Measurements from ENCODE around the gene CNPY4.

Gene CNPY4

GRCh38 chr7:100169147-100169850 is 49.9 kb downstream of the CNPY4 start:
- DNase-seq (ENCODE audit: low read depth in 1 of 2, low spot score in 1 of 2): no peak
- Histone ChIP-seq H3K27me3 (ENCODE audit: insufficient read depth, poor library complexity, severe bottlenecking) (peaks cover 25% of the 10 kb centered on the region), H3K27ac (replicated peaks) (no peak overlapping the region), H3K4me3 (replicated peaks; ENCODE audit: insufficient read depth, low read length) (no peak overlapping the region)
- TF ChIP-seq GABPA (IDR thresholded peaks at IDR 0.05; ENCODE audit: low read depth) (no peak), REST (IDR thresholded peaks at IDR 0.05; ENCODE audit: insufficient replicate concordance, low read depth) (no peak), SPI1 (IDR thresholded peaks at IDR 0.05; ENCODE audit: borderline replicate concordance, low read depth) (no peak), POLR2AphosphoS5 (IDR thresholded peaks at IDR 0.05; ENCODE audit: low read depth) (no peak), CTCF (IDR thresholded peaks at IDR 0.05; ENCODE audit: insufficient read depth, low read length) (no peak)

- TF ChIP-seq SPI1 (IDR thresholded peaks at IDR 0.05; ENCODE audit: borderline replicate concordance, low read depth) (no peak), GABPA (IDR thresholded peaks at IDR 0.05; ENCODE audit: low read depth) (no peak)
Observed at GRCh38 chr7:100170101-100170897, 50.9 kb downstream of the CNPY4 start.

GRCh38 chr7:100171087-100171681 is 51.8 kb downstream of the CNPY4 start:
- Histone ChIP-seq H3K27ac (replicated peaks) (no peak overlapping the region), H3K27me3 (ENCODE audit: insufficient read depth, poor library complexity, severe bottlenecking) (peaks cover 25% of the 10 kb centered on the region), H3K4me3 (replicated peaks; ENCODE audit: insufficient read depth, low read length) (no peak overlapping the region)
- no peak for TF ChIP-seq CTCF (IDR thresholded peaks at IDR 0.05; ENCODE audit: insufficient read depth, low read length)
- no peak for TF ChIP-seq POLR2AphosphoS5 (IDR thresholded peaks at IDR 0.05; ENCODE audit: low read depth)
- no peak for TF ChIP-seq REST (IDR thresholded peaks at IDR 0.05; ENCODE audit: insufficient replicate concordance, low read depth)
- DNase-seq (ENCODE audit: low read depth in 1 of 2, low spot score in 1 of 2): no peak

More at GRCh38 chr7:100170101-100170897, 50.9 kb downstream of the CNPY4 start:
- no peak for DNase-seq (ENCODE audit: low read depth in 1 of 2, low spot score in 1 of 2)
- no peak overlapping the region for H3K27ac ChIP-seq (replicated peaks)
- H3K4me3 ChIP-seq (replicated peaks; ENCODE audit: insufficient read depth, low read length): no peak overlapping the region
- peaks cover 25% of the 10 kb centered on the region for H3K27me3 ChIP-seq (ENCODE audit: insufficient read depth, poor library complexity, severe bottlenecking)

GRCh38 chr7:100171840-100172239 is 52.4 kb downstream of the CNPY4 start:
- Histone ChIP-seq H3K27me3 (ENCODE audit: insufficient read depth, poor library complexity, severe bottlenecking) (peaks cover 22% of the 10 kb centered on the region), H3K4me3 (replicated peaks; ENCODE audit: insufficient read depth, low read length) (no peak overlapping the region)
- no peak for DNase-seq (ENCODE audit: low read depth in 1 of 2, low spot score in 1 of 2)

More at GRCh38 chr7:100171840-100172239, 52.4 kb downstream of the CNPY4 start:
- TF ChIP-seq REST (IDR thresholded peaks at IDR 0.05; ENCODE audit: insufficient replicate concordance, low read depth) (no peak), SPI1 (IDR thresholded peaks at IDR 0.05; ENCODE audit: borderline replicate concordance, low read depth) (no peak), GABPA (IDR thresholded peaks at IDR 0.05; ENCODE audit: low read depth) (no peak)
- H3K27ac ChIP-seq (replicated peaks): no peak overlapping the region
